NOMO-1 (cell line): ENCODE measurements around the gene PARVG.

Experiments used
- DNase-seq, 2 experiments: peaks; one replicate each; lab custom pipeline; 2025; ENCODE audit not compliant: unreplicated experiment in 2 of 2; lab: John Stamatoyannopoulos, UW

PARVG gene

DNA sequence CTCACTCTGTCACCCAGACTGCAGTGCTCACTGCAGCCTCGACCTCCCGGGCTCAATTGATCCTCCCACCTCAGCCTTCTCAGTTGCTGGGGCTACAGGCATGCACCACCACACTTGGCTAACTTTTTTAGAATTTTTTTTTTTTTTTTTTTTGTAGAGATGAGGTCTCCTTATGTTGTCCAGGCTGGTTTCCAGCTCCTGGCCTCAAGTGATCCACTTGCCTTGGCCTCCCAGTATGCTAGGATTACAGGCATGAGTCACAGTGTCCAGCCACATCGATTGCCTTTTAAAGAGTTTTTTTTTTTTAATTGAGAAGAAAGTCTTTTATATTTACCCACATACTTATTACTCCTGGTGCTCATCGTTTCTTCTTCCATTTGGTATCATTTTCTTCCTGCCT is 30.0 kb downstream of the PARVG start:
- DNase-seq, result no peak

DNA sequence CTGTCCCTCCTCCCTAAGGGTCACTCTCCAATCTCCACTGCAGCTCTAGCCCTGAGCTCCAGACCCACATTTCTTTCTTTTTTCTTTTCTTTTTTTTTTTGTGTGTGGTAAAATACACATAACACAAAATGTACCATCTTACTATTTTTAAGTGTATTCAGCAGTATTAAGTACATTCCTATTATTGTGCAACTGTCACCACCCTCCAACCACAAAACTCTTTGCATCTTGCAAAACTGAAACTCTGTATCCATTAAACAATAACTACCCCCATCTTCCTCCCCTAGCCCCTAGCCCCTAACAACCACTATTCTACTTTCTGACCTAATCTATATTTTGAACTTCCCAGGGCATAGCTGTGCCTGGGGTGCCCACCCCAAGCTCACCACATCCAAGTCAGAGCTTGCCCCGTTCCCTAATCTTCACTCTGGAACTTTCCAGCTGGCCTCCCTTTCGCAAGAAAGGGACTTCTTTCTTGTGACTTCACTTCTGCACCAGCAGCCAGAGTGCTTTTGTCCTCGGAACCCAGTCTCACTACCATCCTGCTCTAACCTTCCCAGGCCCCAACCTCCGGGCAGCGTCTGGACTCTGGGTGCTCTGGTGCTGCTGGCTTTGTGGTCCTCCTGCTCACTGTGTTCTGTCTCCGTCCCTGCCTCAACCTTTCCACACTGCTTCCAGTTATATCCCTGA is 30.7 kb downstream of the PARVG start:
- DNase-seq, result no peak

DNA sequence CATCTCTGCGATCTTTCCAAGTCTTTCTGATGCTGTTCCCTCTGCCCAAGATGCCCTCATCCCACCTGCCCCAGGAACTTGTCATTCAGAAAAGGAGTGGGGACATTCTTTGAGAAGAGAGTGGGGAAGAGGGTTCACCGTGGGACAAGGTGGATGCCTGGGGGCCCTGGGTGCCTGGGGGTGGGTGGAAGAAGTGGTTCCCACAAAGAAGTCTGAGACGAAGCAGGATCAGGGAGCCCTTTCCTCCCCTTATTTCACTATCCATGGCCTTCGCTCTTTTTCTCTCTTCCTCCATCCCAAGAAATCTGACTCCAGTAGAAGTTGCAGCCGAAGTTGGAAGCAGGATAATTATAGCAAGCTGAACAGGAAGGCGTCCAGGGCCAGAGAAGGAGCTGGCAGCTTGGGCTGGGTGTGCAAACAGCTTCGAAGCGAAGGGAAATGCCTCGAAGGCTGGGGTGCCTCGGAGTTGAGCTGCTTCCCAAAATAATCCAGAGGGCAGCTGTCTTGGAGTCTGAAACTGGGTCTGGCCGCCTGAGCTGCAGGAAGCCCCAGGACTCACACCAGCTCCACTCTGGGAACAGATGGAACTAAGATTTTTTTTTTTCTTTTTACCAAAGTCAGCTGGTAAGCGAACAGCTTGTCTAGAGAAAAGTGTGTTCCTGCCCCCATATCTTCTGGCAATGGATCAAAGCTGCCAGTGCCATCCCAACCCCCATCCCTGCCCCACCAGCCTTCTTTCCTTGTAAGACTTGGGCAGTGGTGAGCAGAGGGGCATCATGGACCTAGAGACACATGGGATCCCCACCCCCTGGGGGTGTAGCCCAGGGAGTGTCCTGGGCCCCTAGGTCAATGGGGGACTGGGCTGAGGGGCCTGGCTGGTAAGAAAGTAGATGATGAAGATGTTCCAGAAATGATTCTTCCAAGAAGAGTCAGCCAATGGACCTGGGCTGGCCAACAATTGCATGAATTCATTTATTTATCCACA is 31.5 kb downstream of the PARVG start:
- no peak for DNase-seq

DNA sequence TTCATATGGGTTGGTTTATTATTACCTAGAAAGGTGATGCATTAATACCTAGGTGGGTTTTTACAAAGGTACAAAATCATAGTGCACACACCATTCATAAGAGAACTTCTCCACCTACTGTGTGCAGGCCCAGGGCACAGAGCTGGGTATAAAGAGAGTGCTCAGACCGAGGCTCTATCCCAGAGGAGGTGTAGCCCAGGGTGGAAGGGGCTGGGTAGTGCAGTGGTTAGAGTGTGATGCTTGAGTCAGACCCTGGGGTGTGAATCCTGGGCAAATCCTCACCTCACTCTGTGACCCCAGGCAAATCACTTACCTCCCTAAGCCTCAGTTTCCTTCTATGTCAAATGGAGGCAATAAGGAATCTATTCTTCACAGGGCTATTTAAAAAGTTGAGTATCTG is 32.2 kb downstream of the PARVG start:
- no peak for DNase-seq

DNA sequence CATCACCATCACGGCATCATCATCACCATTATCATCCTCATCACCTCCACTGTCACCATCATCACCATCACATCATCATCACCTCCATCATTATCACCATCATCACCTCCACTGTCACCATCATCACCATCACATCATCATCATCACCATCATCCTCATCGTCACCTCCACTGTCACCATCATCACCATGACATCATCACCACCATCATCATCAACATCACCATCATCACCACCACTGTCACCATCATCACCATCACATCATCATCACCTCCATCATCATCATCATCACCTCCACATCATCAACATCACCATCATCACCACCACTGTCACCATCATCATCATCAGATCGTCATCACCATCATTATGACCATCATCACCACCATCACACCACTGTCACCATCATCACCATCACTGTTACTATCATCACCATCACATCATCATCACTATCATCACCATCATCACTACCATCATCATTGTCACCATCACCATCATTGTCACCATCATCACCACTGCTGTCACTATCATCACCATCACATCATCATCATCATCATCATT is 32.8 kb downstream of the PARVG start:
- no peak for DNase-seq

DNA sequence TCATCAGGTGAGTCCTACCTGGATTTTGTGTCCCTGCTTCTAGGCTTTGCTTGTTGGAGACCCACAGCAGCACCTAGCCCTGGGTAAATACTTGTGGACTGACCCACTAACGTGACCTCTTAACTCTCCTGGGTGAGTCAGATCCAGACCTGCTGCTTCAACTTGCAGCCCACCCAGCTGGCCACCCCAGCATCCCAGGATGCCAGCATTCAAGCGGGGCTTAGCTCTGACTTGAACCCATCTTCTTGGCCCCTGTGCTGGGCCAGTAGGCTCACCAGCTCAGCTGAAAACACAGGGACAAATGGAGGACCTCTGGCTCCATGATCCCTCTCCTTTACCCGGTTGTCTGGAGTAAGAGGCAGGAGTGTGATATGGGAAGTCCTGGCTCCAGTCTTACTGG is 33.5 kb downstream of the PARVG start:
- DNase-seq, result no peak

DNA sequence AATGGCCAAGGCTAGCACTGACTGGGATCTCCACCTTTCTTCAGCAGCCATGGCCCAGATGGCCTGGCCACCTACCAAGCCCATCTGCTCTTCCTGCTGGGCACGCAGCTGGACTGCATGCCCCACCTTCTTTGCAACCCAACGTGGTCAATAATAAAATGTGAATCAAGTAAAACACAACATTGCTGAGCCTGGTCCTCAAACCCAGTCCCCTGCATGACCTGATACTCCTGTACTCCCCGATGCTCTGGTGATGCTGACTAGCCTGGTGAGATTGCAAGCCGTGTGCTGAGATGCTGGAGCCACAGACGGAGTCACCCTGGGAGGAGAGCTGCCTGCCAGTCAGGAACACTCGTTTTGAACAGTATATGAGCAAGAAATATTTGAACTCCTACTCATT is 34.0 kb downstream of the PARVG start:
- no peak for DNase-seq

DNA sequence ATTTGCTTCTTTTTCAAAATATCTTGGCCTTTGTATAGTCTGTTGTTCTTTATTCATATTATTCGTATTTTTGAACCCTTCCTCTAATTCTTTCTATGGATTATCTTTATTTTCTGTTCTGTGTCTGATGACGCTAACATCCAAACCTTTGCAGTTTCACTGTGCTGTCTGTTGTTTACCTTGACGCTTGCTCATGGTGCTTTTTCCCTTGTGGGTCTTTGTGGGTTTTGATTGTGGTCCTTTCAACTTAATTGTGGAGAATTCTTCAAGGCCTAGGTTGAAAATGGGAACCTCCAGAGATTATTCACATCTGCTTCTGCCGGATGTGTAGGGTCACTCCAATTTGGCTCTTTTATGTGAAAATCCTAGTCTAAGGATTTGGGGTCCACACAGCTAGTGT is 34.6 kb downstream of the PARVG start:
- no peak for DNase-seq

DNA sequence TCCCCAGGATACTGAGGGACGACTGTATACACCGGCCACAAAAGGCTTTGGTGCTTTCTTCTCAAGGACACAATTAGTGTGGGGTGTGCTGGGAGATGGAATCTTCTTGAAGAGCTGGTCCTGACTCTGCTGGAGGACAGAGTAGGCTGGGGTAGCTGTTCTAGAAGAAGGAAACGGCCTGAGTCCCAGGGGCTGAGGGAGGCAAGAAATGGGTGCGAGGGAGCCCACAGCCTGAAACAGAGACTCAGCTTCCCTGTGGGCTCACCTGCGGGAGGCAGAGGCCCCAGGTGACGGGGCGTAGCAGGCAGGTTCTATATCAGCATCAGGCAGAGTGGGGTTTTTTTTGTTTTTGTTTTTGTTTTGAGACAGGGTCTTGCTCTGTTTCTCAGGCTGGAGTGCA is 36.6 kb downstream of the PARVG start:
- no peak for DNase-seq

DNA sequence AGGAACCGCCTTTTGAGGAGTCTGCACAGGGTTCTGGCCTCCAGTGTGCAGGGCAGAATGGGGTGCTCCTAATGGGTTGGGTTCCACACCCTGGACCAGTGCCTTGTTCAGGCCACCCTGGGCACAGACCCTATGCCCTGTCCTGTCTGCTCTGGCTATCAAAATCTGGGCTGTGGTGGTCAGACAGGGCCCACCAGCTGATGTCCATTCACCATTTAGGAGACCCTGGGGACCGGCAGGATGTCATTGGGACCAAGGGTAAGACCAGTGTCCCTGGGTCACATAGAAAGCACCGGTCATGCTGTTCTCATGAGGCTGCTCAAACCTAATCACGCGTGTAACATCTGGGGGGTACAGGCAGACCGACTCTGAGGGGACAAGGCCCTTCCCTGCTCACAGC is 37.3 kb downstream of the PARVG start:
- DNase-seq, result no peak

DNA sequence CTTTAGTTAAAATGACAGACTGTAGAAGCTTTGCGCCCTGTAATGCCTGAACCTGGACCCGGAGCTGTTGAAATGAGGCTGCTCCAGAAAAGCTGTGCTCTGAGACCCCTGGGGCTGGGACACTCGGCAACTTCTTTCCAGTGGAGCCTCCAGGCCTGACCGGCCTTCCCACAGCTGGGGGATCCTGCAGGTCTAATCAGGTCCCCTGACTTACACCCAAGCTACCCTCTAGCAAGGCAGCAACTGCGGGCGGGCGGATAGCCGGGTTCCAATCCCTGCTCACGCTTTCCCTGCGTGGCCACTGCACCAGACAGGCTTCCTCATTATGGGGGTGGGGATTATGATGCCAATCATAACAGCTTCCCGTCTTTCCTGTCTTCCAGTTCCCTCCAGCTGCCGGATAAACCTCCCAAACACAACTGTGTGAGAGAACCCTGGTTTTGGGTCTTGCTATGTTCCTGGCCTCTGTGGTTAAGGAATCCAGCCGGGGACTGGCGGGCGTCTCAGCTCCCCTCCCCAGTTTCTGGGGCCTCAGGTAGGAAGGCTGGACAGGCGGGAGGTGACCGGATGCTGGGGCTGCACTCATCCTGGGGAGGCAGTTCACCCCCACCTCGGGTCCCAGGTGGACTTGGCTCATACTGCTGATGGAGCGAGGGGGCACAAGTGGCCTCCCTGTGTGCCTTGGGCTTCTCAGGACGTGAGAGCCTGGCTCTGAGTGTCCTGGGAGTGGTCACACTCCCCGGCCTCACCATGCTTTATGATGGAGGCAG is 38.6 kb downstream of the PARVG start:
- DNase-seq, result no peak

DNA sequence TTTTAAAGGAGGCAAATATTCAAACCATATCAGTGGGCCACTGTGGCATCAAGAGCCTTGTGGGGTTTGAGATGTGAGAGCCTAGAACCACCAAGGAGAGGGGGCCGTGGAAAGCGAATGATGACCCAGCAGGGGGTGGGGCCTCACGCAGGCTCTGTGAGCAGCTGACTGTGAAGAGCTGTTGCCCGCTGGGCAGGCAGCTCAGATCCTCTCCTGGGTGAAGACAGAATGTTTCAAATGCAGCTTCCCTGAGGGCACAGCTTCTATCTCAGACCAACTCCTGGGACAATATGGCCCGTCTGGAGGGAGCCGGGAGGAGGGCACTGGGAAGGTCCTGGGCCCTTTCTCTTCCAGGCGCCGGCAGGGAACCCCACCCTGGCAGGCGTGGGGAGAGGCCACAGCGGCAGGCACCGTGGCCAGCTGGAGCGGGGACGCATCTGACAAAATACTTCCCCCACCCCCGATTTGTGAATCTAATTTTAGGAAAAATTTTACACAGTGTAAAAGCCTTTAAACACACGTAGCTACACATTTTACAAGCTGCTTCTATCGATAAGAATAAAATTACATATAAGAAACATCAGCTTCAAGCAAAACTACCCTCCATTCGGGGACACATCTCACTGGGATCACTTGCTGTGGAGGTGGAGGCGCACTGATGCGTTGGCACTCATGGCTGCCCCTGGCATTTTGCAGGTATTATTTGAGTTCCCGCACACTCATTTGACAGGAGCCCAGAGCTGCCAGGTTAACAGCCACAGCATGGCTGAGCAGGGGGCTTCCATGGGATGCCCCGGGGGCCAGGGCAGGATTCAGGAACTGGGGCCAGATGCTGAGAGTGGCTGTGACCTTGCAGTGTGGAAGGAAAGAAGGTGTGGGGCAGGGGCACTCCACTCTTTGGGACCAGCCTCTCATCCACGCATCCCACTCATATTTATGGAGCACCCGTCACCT is 40.3 kb downstream of the PARVG start:
- DNase-seq, result no peak

DNA sequence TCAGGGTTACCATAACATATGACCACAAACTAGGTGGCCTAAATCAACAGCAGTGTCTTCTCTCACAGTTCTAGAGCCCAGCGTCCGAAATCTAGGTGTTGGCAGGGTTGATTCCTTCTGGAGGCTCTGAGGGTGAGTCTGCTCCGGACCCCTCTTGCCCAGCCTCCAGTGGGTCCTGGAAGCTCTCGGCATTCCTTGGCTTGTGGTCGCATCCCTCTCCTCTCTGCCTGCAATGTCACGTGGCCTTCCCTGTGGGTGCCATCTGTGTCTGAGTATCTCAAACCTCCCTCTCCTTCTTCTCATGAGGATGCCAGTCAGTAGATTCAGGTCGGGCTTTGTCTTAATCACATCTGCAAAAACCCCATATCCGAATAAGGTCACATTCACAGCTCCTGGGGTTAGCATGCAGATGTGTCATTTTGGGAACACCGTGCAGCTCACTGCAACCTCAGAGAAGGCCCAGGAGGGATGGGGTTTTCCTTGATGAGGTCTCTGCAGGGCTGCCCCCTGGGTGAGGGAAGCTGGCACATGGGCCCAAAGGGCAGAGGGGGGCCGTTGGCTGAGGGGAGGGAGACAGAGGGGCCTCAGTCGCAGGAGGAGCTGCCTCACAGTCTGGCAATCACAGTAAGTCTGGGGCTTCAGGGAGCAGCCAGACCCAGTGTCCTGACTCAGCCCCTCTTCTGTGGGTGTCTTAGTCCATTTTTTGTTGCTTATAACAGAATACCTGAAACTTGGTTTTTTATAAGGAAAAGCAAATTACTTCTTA is 41.2 kb downstream of the PARVG start:
- no peak for DNase-seq

DNA sequence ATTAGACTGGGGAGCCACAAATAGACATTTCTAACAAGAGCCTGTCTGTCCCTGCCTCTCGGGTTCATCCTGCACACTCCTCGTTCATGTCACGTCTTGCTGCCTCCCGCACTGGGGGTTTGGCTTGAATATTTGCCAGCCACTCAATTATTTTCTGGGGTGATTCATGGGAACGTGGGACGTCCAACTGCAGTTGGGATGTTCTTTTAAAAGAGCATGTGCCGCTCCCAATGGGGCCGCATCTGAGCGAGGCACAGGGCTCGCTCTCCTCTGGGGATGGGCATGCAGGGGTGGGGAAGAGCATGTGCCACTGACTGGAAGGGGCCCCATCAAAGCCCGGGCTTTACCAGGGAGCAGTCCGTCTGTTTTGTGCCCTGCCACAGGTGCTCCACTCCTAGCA is 43.4 kb downstream of the PARVG start:
- no peak for DNase-seq

DNA sequence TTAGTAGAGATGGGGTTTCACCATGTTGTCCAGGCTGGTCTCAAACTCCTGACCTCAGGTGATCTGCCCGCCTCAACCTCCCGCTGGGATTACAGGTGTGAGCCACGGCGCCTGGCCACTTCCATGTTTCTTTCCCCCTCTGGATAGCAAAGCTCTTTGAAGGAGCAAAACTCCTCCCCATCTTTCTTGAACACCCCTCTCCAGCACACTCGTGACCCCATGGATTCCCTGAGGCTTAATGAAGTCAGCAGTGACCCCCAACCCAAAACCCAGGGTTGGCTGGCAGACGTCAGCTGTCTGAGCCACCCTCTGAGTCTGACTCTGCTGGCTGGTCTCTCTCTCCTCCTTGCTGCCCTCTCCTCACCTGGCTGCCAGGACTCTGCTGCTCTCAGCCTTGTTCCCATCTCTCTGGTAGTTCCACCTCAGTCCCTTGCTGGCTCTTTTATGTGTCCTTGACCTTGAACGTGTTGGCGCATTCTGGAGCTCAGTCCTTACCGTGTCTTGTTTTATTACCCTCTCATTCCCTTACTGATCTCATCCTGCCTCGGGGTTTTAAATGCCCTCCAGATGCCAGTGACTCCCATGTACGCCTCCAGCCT is 44.5 kb downstream of the PARVG start:
- no peak for DNase-seq

DNA sequence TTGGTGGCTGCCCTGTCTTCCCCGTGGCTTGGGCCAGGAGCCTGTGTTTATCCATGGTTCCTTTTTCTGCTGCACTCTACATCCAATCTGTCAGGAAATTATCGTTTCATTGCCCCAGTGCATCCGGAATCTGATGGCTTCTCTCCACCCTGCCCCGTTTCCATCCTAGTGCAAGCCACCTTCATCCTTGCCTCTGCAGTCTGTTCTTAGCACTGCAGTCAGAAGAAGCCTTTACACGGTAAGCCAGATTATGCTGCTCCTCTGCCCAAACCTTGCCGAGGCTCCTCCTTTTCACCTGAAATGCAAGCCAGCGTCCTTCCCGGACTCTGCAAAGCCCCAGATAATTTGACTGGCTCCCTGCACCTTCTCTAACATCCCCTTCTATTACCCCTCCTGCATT is 45.1 kb downstream of the PARVG start:
- DNase-seq, result no peak

DNA sequence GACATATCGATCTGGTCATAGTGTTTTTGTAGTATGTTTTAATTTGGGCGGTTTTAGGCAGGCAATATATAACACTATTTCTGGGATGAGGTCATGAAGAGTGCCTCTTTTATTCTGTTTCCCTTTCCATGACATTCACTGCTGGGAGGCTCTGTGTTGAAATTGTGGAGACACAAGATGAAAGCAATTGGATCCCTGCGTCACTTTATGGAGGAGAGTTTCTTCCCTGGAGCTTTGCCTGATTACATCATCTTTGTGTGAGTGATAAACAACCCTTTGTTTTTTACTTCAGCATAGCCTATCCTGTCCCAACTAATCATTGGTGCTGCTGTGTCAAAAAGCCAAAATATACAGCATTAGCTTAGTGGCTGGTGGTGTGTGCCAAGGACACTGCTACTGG is 48.6 kb downstream of the PARVG start:
- no peak for DNase-seq

DNA sequence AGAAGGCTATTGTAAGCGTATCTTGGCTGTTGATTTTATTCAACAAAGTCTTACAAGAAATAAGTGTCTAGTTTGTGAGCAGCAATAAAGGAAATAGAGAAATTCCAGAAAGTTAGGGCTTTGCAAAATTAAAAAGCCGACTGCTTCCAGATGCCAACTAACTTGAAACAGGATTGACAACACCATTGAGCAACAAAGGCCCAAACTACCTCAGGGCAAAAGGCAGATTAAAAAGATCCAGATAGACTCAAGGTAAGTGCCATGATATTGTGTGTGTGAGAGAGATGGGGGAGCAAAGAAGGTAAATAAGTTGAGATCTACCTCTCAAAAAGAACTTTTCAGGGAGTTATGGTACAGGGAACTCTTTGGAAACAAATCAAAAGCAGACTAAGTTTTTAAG is 49.1 kb downstream of the PARVG start:
- no peak for DNase-seq

DNA sequence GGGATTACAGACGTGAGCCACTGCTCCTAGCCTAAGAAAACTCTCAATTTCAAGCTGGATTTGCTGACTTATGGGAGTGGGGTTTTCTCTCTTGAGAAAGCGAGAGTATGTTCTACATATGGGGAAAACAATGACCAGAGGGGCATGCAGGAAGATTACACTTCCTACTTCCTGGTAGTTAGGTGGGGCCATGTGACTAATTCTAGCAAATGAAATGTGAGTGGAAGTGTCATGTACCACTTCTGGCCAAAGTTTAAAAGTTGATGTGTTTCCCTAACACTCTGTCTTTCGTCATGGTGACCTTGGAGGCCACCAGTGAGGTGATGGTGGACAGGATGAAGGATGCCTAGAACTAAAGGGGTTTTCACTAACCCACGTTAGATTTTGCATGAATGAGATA is 50.5 kb downstream of the PARVG start:
- no peak for DNase-seq
